GM12801 (cell line): Measurements from ENCODE around the gene APOBEC3C.

Source experiments
- TF ChIP-seq, protein P1 (sequence below): IDR thresholded peaks from one replicate; pipeline ENCODE4 v1.5.1; 2011; ENCODE audit warnings: control low read depth; ENCODE audit not compliant: insufficient read length; ENCODE audit errors: extremely low read depth

The APOBEC3C gene

GRCh38 chr22:38974826-38975175 lies 39.3 kb upstream of the APOBEC3C start:
- TF ChIP-seq, protein P1, sequence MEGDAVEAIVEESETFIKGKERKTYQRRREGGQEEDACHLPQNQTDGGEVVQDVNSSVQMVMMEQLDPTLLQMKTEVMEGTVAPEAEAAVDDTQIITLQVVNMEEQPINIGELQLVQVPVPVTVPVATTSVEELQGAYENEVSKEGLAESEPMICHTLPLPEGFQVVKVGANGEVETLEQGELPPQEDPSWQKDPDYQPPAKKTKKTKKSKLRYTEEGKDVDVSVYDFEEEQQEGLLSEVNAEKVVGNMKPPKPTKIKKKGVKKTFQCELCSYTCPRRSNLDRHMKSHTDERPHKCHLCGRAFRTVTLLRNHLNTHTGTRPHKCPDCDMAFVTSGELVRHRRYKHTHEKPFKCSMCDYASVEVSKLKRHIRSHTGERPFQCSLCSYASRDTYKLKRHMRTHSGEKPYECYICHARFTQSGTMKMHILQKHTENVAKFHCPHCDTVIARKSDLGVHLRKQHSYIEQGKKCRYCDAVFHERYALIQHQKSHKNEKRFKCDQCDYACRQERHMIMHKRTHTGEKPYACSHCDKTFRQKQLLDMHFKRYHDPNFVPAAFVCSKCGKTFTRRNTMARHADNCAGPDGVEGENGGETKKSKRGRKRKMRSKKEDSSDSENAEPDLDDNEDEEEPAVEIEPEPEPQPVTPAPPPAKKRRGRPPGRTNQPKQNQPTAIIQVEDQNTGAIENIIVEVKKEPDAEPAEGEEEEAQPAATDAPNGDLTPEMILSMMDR: no peak

- TF ChIP-seq, protein P1: no peak
Measured at GRCh38 chr22:38981005-38981991, 32.8 kb upstream of the APOBEC3C start.

DNA sequence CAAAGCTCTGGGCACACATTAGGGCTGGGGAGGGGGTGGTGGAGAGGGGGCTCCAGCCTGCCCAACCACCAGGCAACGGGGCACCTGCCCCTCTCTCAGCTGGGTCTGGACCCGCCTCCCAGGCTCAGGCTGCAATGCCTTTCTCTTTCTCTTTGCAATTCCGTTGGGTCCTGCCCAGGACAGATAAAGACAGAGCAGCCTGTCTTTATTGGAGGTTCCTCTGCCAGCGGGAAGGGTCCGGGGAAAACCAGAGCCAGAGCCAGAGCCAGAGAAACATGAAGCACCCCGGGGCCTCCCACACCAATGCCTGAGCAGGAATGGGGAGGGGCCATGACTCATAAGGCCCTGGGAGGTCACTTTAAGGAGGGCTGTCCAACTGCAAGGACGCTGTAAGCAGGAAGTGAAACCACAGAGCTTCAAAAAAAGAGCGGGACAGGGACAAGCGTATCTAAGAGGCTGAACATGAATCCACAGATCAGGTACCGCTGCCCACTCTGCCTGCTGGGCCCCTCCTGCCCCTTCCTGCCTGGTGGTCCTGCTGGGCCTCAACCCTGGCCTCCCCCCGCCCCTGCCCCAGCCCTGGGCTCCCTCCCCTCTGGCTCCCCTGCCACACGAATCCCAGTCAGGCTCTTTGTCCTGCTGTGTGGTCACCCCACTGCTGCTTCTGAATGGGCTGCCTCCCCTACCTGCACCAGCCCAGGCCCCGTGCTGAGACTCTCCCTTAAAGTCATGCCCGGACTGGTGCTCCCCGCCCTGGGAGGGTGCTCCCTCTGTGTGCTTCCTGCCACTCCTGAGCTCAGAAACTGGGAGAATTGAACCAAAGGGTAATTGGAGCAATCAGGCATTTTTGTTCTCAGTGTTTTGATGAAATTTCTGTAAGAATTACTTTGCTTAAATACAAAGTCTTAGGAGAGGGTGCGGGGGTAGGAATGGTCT lies 31.8 kb upstream of the APOBEC3C start, which contains the start of gene APOBEC3B:
TSS of gene APOBEC3B (plus strand) at position 356 of the 936 bp plus-strand sequence. CDS start at position 463, 107 bp downstream.
- TF ChIP-seq, protein P1: no peak

- TF ChIP-seq, protein P1: no peak
Measured at GRCh38 chr22:38984224-38984623, 29.8 kb upstream of the APOBEC3C start.

- TF ChIP-seq, protein P1: no peak
Measured at GRCh38 chr22:38986629-38987028, 27.4 kb upstream of the APOBEC3C start.

DNA sequence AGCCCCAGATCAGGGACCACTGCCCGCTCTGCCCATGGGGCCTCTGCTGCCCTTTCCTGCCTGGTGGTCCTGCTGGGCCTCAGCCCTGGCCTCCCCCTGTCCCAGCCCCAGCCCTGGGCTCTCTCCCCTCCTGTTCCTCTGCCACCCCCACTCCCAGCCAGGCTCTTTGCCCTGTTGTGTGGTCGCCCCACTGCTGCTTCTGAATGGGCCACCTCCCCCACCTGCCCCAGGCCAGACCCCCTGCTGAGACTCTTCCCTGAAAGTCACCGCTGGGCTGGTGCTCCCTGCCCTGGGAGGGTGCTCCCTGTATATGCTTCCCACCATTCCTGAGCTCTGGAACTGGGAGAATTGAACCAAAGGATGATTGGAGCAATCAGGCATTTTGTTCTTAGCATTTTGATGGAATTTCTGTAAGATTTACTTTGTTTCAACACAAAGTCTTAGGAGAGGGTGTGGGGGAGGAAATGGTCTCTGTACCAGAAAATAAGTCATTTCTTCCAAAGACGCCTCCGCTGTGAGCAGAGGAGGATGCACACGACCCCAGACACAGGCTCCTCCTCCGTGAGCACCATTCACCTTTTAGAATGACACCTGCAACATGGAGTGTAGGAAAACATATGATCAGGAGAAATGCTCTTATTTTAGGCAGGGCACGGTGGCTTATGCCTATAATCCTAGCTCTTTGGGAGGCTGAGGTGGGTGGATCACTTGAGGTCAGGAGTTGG lies 26.7 kb upstream of the APOBEC3C start:
- TF ChIP-seq, protein P1: no peak
